Daoy (cell line): ENCODE data around the gene GNPTG. TPM values are rescaled to one million over a fixed set of nuclear protein-coding genes. Genes with fewer than 3 reads are reported as not detected.
"Not testable (repeated sequence)": the region's sequence is repeated elsewhere in the genome, so short reads cannot be mapped to it uniquely, and the experiment has no call there.

ENCODE experiments used
- DNase-seq: peaks from one replicate; pipeline ENCODE4 v3.0.0-alpha.2; 2015; ENCODE audit warnings: low read depth
- total RNA-seq: library from RNA; depleted of rRNA; stranded (reverse); fragments of >200 nt; shearing (Covaris generic); gene quantifications from 2 replicates; pipeline ENCODE4 v1.2.3, GENCODE V29; 2014

Gene GNPTG
- total RNA-seq, 1 experiment from 2014 or later = 15.9 TPM

GRCh38 chr16:1319041-1319440 is 32.7 kb upstream of the GNPTG start:
- no peak for DNase-seq

- no peak for DNase-seq
Measured at GRCh38 chr16:1320097-1320496, 31.6 kb upstream of the GNPTG start.

GRCh38 chr16:1320658-1321240 is 31.0 kb upstream of the GNPTG start:
- no peak for DNase-seq

- no peak for DNase-seq
Measured at GRCh38 chr16:1322407-1322806, 29.3 kb upstream of the GNPTG start.

GRCh38 chr16:1323296-1324239 is 28.2 kb upstream of the GNPTG start:
- no peak for DNase-seq

GRCh38 chr16:1324286-1324826 is 27.4 kb upstream of the GNPTG start:
- DNase-seq = no peak

DNA sequence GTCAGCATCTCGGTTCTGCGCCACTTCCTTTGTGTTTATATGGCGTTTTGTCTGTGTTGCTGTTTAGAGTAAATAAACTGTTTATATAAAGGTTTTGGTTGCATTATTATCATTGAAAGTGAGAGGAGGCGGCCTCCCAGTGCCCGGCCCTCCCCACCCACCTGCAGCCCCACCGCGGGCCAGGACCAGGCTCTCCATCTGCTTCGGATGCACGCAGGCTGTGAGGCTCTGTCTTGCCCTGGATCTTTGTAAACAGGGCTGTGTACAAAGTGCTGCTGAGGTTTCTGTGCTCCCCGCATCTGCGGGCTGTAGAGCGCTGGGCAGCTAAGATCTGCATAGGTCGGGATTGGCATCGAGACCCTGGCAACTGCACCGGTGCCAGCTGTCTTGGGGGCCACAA is 26.5 kb upstream of the GNPTG start:
- no peak for DNase-seq

GRCh38 chr16:1325673-1326371 is 25.9 kb upstream of the GNPTG start:
- no peak for DNase-seq

- DNase-seq = no peak
Measured at GRCh38 chr16:1326391-1326790, 25.3 kb upstream of the GNPTG start.

DNA sequence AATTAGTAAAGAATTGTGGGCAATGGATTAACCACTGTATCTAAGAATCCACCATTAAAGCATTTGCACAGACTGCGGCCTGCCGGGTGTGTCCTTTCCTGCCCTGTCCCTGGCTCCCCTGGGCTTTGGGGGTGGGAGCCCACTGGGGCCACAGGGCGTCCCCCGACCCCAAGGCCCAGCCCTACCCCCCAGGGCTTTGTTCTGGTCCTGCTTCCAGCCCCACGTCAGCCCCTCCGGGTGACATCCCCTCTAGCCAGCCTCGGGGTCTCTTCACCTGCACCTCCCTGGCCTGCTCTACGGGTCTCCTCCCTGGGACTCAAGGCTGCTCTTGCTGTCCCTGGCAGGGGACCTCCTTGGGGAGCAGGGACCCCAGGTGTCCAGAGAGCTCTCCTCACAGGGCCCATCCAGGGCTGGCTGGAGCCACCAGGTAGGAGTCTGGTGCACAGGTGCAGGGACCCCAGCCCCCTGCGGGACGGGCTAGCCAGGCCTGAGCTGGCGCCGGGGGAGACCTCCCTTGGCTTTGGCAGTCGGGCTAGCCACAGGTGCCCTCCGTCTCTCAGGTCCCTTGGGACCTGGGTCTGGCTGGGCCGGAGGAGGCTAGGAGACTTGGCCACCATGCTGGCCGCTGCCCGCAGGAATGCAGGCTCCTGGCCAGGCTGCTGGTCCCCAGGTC is 24.6 kb upstream of the GNPTG start:
- no peak for DNase-seq

DNA sequence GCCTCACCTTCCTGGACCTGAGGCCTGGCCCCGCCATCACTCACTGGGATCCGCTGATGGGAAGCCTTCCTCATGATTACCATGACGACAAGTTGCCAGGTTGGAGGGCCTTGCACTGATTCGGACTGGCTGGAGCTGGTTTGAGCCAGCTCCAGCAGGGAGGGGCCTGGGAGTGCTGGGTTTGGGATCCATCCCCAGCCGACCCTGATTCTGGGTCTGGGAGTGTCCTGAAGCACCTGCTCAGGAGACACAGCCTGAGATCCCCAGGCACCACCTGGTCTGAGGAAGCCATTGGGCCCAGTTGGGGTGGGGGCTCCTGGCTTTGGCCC is 24.1 kb upstream of the GNPTG start:
- no peak for DNase-seq

DNA sequence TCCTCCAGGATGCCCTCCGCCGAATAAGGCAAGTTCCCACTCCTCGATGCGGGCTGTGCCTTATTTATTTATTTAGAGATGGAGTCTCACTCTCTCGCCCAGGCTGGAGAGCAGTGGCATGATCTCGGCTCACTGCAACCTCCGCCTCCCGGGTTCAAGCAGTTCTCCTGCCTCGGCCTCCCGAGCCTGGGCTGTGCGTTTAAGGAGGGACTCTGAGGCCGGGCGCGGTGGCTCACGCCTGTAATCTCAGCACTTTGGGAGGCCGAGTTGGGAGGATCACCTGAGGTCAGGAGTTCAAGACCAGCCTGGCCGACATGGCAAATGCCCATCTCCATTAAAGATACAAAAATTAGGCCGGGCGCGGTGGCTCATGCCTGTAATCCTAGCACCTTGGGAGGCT is 23.6 kb upstream of the GNPTG start:
- not testable (repeated sequence) for DNase-seq

DNA sequence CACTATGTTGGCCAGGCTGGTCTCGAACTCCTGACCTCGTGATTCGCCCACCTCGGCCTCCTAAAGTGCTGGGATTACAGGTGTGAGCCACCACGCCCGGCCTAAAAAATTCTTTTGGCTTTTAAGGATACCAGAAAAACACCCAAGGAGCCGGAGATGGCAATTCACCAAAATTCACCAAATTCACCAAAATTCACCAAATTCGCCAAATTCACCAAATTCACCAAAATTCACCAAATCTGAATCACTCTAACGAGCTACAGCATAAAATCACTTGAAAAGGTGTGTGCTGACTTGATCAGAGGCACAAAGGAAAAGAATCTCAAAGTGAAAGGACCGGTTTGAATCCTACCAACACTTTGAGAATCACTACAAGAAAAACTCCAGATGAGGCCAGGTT is 22.8 kb upstream of the GNPTG start:
- not testable (repeated sequence) for DNase-seq

GRCh38 chr16:1330260-1330914 is 21.3 kb upstream of the GNPTG start:
- DNase-seq = no peak

- no peak for DNase-seq
Measured at GRCh38 chr16:1330931-1331711, 20.6 kb upstream of the GNPTG start.

DNA sequence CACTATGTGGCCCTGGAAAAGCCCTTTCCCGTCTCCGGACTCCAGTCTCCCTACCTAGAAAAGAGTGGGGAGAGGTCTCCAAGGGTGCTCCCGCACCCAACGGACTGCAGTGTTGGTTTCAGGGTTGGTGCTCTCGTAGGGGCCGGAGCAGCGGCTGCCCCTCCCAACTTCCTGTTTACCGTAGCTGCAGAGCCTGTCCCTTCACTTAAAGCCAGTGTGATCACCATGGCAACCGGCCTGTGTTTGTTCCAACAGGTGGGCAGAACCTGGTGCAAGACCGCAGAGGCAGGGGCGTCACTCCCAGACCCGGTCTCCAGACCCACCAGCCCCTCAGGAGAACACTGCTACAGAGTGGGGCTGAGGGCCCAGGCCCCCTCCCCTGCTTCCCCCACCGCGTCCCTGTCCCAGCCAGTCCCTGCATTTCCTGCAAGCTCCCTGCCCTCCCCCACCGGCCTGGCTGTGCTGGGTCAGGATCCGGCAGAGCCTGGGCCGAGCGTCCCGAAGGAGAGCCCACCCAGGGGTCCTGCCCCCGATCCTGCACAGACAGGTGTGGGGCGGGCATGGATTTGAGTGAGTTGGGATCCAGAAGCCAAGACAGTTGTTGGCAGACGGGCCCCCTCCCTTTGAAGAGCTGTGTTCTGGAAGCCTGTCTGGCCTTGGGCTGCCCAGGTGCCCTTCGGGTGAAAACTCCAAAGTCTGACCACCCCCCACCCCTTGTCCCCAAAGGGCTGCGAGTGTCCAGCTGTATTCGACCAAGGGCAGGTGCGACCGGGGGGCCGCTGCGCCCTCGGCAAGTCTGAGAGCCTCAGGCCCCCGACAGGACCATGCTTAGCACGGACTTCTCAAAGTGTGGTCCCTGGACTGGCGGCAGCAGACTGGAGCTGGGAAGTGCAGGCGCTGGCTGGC is 19.8 kb upstream of the GNPTG start:
- DNase-seq = no peak

DNA sequence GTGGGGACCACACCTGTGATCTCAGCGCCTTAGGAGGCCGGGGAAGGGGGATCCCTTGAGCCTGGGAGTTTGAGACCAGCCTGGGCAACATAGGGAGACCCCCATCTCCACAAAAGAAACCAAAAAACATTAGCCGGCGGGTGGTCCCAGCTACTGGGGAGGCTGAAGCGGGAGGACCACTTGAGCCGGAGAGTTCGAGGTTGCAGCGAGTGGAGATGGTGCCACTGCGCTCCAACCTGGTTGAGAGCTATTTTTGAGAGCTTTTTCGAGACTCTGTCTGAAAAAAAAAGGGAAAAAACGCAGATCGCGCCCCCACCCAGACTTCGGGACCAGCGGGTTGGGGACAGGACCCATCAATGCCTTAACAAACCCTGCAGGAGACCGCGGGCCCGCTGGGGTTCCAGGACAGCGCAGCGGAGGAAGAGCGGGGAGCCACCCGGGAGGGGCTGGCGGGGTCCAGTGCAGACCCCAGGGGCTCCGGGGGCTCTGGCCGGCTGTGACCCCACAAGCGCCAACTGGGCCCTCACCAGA is 19.0 kb upstream of the GNPTG start:
- DNase-seq = no peak

DNA sequence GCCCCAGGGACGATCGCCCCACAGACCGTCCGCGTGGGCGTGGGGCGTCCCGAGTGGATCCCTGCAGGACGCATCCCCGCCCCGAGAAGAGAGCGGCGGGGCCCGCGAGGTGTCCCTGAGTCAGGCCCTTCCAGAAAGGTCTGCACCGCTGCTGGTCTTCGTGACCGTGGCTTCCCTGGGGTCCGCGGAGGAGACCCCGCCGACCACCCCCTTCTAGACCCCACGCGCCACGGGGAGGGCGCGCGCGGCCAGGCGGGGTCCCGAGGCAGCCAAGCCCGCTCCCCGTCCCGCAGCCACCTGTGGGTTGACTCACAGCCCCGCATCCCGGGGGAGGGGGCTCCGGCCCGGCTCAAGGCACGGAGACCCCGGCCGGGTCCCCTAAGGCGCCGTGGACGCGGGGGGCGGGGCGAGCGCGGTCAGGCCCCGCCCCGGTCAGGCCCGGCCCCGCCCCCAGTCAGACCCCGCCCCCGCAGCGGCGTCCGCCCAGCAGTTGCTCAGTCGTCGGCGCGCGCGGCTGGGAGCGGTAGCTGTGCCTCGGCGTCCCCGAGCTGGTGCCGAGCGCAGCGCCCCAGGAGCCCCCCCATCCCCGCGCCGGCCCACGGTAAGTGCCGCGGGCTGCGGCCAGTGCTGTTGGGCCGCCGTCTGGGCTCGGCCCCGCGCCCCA is 18.4 kb upstream of the GNPTG start, which contains the start of gene BAIAP3:
Gene BAIAP3 (plus strand): TSS at position 497 of the 664 bp plus-strand sequence. CDS start 4,905 bp downstream, outside the sequence.
- peak; percentile 44 for DNase-seq
